Dedifferentiated amniotic fluid mesenchymal stem cell (primary cell): ENCODE data around the gene CHST4.
"Not testable (repeated sequence)": the region's sequence is repeated elsewhere in the genome, so short reads cannot be mapped to it uniquely, and the experiment has no call there.

Source experiments
- DNase-seq: peaks from one replicate; pipeline ENCODE4 v3.0.0-alpha.2; 2016; ENCODE audit errors: extremely low spot score

The CHST4 gene

DNA sequence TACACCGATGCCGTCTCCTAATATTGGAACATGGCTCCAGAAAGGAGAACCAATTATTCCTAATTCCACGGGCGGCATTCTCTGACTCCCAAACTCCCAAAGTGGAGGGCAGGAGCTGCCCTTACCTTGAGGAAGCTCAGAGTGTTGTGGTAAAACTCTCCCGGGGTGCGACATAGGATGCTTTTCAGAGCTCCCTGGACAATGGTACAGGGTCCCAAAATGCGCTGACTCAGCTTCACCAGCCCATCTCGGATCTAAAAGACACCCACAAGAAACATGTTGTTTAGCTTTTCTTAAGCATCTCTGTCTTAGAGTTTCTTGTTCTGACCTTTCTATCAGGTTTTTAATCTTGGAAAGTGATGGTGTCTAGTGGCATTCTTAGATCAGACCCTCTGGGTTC lies 43.9 kb downstream of the CHST4 start:
- no peak for DNase-seq

DNA sequence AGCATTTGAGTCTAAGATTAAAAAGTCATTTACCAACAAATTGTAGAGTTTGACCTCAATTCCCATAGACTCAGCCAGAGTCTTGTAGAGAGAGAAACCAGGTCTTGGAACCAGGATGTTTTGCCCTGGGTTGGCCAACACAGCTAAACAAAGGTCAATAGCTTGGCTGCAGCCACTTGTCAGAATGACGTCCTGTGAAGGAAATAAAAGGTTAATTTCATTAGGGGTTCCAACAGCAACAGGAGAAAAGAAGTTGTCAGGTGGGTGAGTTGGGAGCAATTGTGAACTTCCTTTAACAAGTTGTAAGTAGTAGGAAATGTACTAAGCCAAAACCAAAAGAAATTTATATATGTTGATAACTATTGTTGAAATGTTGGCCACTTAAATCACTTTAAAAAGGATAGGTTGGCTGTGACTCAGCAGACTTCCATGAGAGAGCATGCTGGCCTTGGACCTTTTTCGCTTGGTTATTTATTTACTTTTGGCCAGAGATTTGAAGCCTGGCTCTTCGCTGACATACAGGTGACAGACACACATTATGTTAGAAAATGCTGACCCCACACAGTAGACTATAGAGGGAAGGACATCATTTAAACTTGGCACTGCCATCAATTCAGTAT lies 46.4 kb downstream of the CHST4 start:
- no peak for DNase-seq

DNA sequence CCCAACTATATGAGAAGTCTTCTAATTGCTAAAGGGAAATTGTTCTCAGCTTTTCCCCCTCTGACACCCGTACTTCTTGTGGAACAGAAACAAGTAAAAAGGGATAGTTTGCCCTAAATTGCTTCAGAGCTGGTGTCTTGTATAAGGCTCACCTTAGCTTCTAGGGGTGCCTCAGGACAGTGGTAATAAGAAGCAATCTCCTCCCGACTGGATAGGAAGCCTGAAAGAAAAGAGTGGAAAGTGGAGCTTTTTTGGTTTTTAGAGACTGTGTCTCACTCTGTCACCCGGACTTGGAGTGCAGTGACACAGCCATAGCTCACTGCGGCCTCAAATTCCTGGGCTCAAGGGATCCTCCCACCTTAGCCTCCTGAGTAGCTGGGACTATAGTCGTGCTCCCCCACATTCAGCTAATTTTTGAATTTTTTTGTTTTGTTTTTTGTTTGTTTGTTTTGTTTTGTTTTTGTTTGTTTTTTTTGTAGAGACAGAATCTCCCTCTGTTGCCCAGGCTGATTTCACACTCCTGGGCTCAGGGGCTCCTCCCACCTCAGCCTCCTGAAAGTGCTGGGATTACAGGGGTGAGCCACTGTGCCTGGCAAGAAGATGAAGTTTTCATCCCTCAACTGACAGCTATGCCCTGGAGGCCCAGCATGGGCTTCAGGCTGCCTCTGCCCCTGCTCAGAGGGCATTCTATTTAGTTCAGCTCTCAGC lies 47.3 kb downstream of the CHST4 start:
- DNase-seq: no peak

DNA sequence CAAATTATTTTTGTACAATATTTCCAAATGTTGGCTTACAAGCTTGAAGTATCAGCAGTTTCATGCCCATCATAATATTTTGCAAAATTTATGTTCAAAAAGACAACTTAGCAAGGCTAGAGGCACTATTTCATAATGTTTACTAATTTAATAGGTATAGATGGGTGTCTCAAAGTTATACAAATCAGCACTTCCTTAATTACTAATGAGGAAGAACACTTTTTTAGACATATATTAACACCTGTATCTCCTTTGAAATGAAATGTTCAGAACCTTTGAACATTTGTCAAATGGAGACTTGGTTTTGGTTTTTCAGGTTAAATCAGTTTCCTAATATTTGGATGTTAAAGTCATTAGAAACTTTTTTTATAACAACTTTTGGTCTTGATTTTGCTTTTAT lies 48.5 kb downstream of the CHST4 start:
- no peak for DNase-seq

DNA sequence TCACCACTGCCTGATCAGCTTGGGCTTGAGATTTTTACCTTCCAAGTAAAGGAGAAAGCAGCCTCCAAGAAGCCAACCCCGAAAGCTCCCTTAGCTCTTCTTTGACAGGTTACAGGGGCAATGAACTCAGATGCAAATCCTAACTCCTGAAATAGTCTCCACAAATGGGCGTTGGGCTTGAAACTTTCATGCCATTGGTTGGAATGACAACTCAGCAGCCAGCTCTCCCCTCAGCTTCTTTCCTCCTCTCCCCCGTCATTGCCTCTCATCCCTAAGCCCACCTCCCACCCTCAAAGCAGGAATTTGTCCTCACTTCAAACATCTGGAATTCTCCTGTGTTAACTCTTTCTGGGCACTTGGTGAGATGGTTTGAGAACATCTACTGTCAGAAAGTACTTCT lies 50.7 kb downstream of the CHST4 start, which contains the start of gene TAT:
TAT (minus strand) TSS at position 122 of the 400 bp plus-strand sequence. CDS start 677 bp downstream, outside the sequence.
- no peak for DNase-seq

DNA sequence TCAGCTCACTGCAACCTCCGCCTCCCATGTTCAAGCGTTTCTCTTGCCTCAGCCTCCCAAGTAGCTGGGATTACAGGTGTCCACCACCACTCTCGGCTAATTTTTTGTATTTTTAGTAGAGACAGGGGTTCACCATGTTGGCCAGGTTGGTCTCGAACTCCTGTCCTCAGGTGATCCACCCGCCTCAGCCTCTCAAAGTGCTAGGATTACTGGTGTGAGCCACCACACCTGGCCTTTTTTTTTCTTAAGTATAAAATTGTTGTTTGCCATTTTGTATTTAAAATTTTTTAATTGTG lies 56.3 kb downstream of the CHST4 start:
- not testable (repeated sequence) for DNase-seq

DNA sequence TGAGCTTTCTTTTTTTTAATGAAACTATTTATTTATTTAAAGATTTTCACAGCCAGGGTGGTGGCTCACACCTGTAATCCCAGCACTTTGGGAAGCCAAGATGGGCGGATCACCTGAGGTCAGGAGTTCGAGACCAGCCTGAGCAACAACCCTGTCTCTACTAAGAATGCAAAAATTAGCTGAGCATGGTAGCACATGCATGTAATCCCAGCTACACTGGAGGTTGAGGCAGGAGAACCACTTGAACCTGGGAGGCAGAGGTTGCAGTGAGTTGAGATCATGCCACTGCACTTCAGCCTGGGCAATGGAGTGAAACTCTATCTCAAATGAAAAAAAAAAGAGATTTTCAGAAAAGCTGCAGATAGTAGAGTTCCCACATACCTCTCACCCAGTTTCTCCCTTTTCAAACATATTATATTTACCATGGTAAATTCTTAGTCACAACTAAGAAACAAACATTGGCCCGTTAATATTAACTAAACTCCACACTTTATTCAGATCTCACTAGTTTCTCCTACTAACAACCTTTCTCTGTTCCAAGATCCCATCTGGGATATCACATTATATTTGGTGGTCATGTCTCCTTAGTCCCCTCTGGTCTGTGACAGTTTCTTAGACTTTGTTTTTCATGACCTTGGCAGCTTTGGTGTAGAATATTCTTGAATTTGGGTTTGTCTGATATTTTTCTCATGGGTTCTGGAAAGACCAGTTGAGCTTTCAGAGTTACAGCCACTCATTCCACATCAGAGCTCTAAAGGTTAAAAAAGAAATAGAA lies 58.5 kb downstream of the CHST4 start:
- no peak for DNase-seq

DNA sequence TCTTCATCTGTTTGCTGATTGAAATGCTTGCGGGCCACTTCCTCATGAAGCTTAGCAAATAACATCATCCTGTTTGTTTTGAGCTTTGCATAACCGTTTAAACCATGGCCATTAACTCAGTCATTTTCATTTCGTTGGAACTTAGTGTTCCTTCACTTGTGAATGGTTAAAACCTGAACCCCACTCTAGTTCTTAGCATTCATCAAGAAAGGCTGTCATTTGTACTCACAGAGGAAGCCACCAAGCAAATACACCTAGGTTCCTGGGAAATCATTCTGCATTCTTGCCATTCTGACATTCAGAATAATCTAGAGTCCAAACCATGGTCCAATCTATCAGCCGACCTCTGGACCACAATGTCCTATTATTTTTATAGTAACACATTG lies 59.1 kb downstream of the CHST4 start:
- DNase-seq: no peak
